ENCODE measurements around the gene PTPRG.

PTPRG gene

GRCh38 chr3:61796911-61797310 is 235.5 kb downstream of the PTPRG start:
- no peaks in the 10 kb centered on the region for H3K4me1 ChIP-seq (ENCODE audit: low read depth, poor library complexity, severe bottlenecking)
- no peak overlapping the region for H3K4me2 ChIP-seq
- no peak overlapping the region for H2AFZ ChIP-seq (ENCODE audit: low read depth)
- H3K9ac ChIP-seq, result no peak overlapping the region
- H3K36me3 ChIP-seq (ENCODE audit: insufficient read depth), result no peaks in the 10 kb centered on the region
- no peak overlapping the region for H3K27ac ChIP-seq
- H3K27me3 ChIP-seq (ENCODE audit: insufficient read depth, low read depth), result no peaks in the 10 kb centered on the region
- H3K4me3 ChIP-seq (IDR thresholded peaks at IDR 0.05; ENCODE audit: insufficient read depth, low read depth, low read length), result no peak overlapping the region
- no peaks in the 10 kb centered on the region for H3K79me2 ChIP-seq (ENCODE audit: insufficient read depth, low read depth)
- H4K20me1 ChIP-seq (ENCODE audit: insufficient read depth), result no peaks in the 10 kb centered on the region
- TF ChIP-seq, protein P1, sequence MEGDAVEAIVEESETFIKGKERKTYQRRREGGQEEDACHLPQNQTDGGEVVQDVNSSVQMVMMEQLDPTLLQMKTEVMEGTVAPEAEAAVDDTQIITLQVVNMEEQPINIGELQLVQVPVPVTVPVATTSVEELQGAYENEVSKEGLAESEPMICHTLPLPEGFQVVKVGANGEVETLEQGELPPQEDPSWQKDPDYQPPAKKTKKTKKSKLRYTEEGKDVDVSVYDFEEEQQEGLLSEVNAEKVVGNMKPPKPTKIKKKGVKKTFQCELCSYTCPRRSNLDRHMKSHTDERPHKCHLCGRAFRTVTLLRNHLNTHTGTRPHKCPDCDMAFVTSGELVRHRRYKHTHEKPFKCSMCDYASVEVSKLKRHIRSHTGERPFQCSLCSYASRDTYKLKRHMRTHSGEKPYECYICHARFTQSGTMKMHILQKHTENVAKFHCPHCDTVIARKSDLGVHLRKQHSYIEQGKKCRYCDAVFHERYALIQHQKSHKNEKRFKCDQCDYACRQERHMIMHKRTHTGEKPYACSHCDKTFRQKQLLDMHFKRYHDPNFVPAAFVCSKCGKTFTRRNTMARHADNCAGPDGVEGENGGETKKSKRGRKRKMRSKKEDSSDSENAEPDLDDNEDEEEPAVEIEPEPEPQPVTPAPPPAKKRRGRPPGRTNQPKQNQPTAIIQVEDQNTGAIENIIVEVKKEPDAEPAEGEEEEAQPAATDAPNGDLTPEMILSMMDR (conservative IDR thresholded peaks at IDR 0.05; ENCODE audit: low read depth, low read length), result no peak

DNA sequence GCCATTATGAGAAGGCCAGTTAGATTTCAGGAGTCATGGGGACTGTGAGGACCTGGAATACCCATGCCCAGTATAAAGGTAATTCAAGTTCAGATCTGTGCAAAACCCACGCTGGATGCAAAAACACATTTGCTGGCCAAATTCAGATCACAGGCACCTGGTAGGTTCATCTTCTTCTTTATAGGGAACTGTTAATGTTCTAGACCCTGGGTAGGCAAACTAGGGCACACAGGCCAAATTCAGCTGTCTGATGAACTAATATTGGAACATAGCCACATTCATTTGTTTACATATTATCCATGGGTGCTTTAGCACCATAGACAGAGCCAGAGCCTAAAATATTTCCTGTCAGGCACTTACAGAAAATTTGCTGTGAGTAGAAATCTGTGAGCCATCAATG is 241.4 kb downstream of the PTPRG start:
- Histone ChIP-seq H4K20me1 (ENCODE audit: insufficient read depth) (no peaks in the 10 kb centered on the region), H3K79me2 (ENCODE audit: insufficient read depth, low read depth) (no peaks in the 10 kb centered on the region), H3K4me2 (no peak overlapping the region), H3K27me3 (ENCODE audit: insufficient read depth, low read depth) (no peaks in the 10 kb centered on the region), H3K27ac (no peak overlapping the region), H3K4me1 (ENCODE audit: low read depth, poor library complexity, severe bottlenecking) (no peaks in the 10 kb centered on the region), H3K4me3 (IDR thresholded peaks at IDR 0.05; ENCODE audit: insufficient read depth, low read depth, low read length) (no peak overlapping the region), H3K36me3 (ENCODE audit: insufficient read depth) (no peaks in the 10 kb centered on the region), H2AFZ (ENCODE audit: low read depth) (no peak overlapping the region), H3K9ac (no peak overlapping the region)
- TF ChIP-seq, protein P1 (conservative IDR thresholded peaks at IDR 0.05; ENCODE audit: low read depth, low read length), result no peak

DNA sequence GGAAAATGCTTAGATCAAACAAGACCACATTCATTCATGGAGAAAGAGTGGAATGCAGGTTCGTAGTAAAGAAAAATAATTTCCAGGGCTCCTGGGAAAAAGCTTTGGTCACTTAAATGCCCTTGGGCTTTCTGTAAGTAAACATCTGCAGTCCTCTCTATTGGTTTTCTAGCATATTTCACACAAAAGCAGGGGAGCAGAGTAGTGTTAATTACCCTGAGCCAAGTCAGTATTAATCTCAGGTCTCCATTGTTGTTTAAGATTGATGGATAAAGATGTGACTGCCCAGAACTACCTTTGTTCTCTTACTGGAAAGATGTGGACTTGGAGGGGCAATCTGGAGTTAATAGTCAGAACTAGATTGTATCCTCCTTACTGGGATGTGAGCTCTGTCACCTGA is 242.6 kb downstream of the PTPRG start:
- Histone ChIP-seq H2AFZ (ENCODE audit: low read depth) (no peak overlapping the region), H3K27ac (no peak overlapping the region), H3K27me3 (ENCODE audit: insufficient read depth, low read depth) (no peaks in the 10 kb centered on the region), H3K36me3 (ENCODE audit: insufficient read depth) (no peaks in the 10 kb centered on the region), H3K9ac (no peak overlapping the region), H3K79me2 (ENCODE audit: insufficient read depth, low read depth) (no peaks in the 10 kb centered on the region), H3K4me2 (no peak overlapping the region), H4K20me1 (ENCODE audit: insufficient read depth) (no peaks in the 10 kb centered on the region), H3K4me1 (ENCODE audit: low read depth, poor library complexity, severe bottlenecking) (no peaks in the 10 kb centered on the region), H3K4me3 (IDR thresholded peaks at IDR 0.05; ENCODE audit: insufficient read depth, low read depth, low read length) (no peak overlapping the region)
- TF ChIP-seq, protein P1 (conservative IDR thresholded peaks at IDR 0.05; ENCODE audit: low read depth, low read length), result no peak

- Histone ChIP-seq H3K4me1 (ENCODE audit: low read depth, poor library complexity, severe bottlenecking) (no peaks in the 10 kb centered on the region), H3K4me2 (no peak overlapping the region), H3K4me3 (IDR thresholded peaks at IDR 0.05; ENCODE audit: insufficient read depth, low read depth, low read length) (no peak overlapping the region), H2AFZ (ENCODE audit: low read depth) (no peak overlapping the region), H3K27ac (no peak overlapping the region), H3K9ac (no peak overlapping the region), H3K79me2 (ENCODE audit: insufficient read depth, low read depth) (no peaks in the 10 kb centered on the region), H3K36me3 (ENCODE audit: insufficient read depth) (no peaks in the 10 kb centered on the region), H4K20me1 (ENCODE audit: insufficient read depth) (no peaks in the 10 kb centered on the region), H3K27me3 (ENCODE audit: insufficient read depth, low read depth) (no peaks in the 10 kb centered on the region)
- TF ChIP-seq, protein P1 (conservative IDR thresholded peaks at IDR 0.05; ENCODE audit: low read depth, low read length), result no peak
These were observed 243.4 kb downstream of the PTPRG start for GRCh38 chr3:61804782-61805181.
